Fibroblast of skin of scalp (primary cell): ENCODE measurements around the gene RAD51B.
"Not testable (repeated sequence)": the region's sequence is repeated elsewhere in the genome, so short reads cannot be mapped to it uniquely, and the experiment has no call there.

ENCODE experiments used
- DNase-seq: peaks from one replicate; pipeline ENCODE4 v3.0.0-alpha.2; 2013

Gene RAD51B

GRCh38 chr14:67986131-67986841 lies 166.7 kb downstream of the RAD51B start:
- peak; percentile 77 for DNase-seq

GRCh38 chr14:67987606-67988005 lies 168.0 kb downstream of the RAD51B start:
- peak; percentile 93 for DNase-seq

- DNase-seq: not testable (repeated sequence)
Observed at GRCh38 chr14:67988210-67988609, 168.6 kb downstream of the RAD51B start.

GRCh38 chr14:67990576-67990975 lies 171.0 kb downstream of the RAD51B start:
- no peak for DNase-seq

- DNase-seq: no peak
Observed at GRCh38 chr14:67994531-67994930, 175.0 kb downstream of the RAD51B start.

GRCh38 chr14:67996235-67996634 lies 176.7 kb downstream of the RAD51B start:
- no peak for DNase-seq

GRCh38 chr14:67998834-67999233 lies 179.3 kb downstream of the RAD51B start:
- DNase-seq: no peak

GRCh38 chr14:67999290-67999689 lies 179.7 kb downstream of the RAD51B start:
- no peak for DNase-seq

- peak; percentile 88 for DNase-seq
Observed at GRCh38 chr14:67999705-68000384, 180.3 kb downstream of the RAD51B start.

- no peak for DNase-seq
Observed at GRCh38 chr14:68000511-68000910, 180.9 kb downstream of the RAD51B start.

GRCh38 chr14:68008491-68008890 lies 188.9 kb downstream of the RAD51B start:
- no peak for DNase-seq

- peak; percentile 52 for DNase-seq
Observed at GRCh38 chr14:68011406-68012028, 191.9 kb downstream of the RAD51B start.

GRCh38 chr14:68012871-68013270 lies 193.3 kb downstream of the RAD51B start:
- DNase-seq: no peak

GRCh38 chr14:68013326-68013725 lies 193.7 kb downstream of the RAD51B start:
- DNase-seq: no peak

- no peak for DNase-seq
Observed at GRCh38 chr14:68014771-68015170, 195.2 kb downstream of the RAD51B start.

GRCh38 chr14:68015356-68016254 lies 196.0 kb downstream of the RAD51B start:
- DNase-seq: no peak

GRCh38 chr14:68016255-68016914 lies 196.8 kb downstream of the RAD51B start:
- peak; percentile 47 for DNase-seq

GRCh38 chr14:68018598-68018997 lies 199.0 kb downstream of the RAD51B start:
- no peak for DNase-seq

- no peak for DNase-seq
Observed at GRCh38 chr14:68020493-68020892, 200.9 kb downstream of the RAD51B start.

GRCh38 chr14:68020999-68021663 lies 201.6 kb downstream of the RAD51B start:
- no peak for DNase-seq

GRCh38 chr14:68027276-68027675 lies 207.7 kb downstream of the RAD51B start:
- peak; percentile 61 for DNase-seq

GRCh38 chr14:68028075-68028474 lies 208.5 kb downstream of the RAD51B start:
- DNase-seq: no peak
